Naive thymus-derived CD8-positive, alpha-beta T cell (primary cell): Measurements from ENCODE around the gene NES. TPM values are rescaled to one million over a fixed set of nuclear protein-coding genes. Genes with fewer than 3 reads are reported as not detected.
A peak's percentile ranks its signal among the peaks of the same experiment; 100 is the strongest.

Source experiments
- ATAC-seq, 2 donors: fragments of 150-1000 bp; cut with Tn5 transposase in 1 of 2; sonication (Bioruptor Pico), chemical (Tn5 transposase) in 1 of 2; 1 replicate in 1 of 2; 2 replicates in 1 of 2; pipeline ENCODE4 v1.10.0; 2021; ENCODE audit warnings: mild to moderate bottlenecking in 2 of 2, moderate library complexity in 2 of 2
- POLR2A ChIA-PET: fragments of 350-600 bp; sonication (Branson Sonifier 250); formaldehyde crosslinking; loops from one replicate; lab custom pipeline; 2021; ENCODE audit warnings: antibody characterized with exemption; lab: Charles Lee
- DNase-seq, 10 donors: peaks; one replicate each; pipeline versions ENCODE4 v3.0.0 to v3.0.0-alpha.2; 2020 to 2022
- H3K27ac Mint-ChIP-seq, 10 donors: one replicate each; pipeline ENCODE4 v1.8.0; 2020 to 2022; ENCODE audit warnings: mild to moderate bottlenecking in 10 of 10, mixed read lengths in 10 of 10, moderate library complexity in 4 of 10, inconsistent platforms in 1 of 10
- H3K27me3 Mint-ChIP-seq, 5 donors: one replicate each; pipeline ENCODE4 v1.8.0; 2021 to 2022; ENCODE audit warnings: mixed read lengths in 5 of 5
- H3K36me3 Mint-ChIP-seq, 3 donors: one replicate each; pipeline ENCODE4 v1.8.0; 2020 to 2022; ENCODE audit warnings: mixed read lengths in 3 of 3, mild to moderate bottlenecking in 2 of 3, inconsistent platforms in 1 of 3
- H3K4me1 Mint-ChIP-seq, 4 donors: one replicate each; pipeline ENCODE4 v1.8.0; 2021 to 2022; ENCODE audit warnings: mixed read lengths in 4 of 4
- H3K4me3 Mint-ChIP-seq, 10 donors: one replicate each; pipeline ENCODE4 v1.8.0; 2020 to 2022; ENCODE audit warnings: mild to moderate bottlenecking in 10 of 10, mixed read lengths in 10 of 10, moderate library complexity in 6 of 10, inconsistent platforms in 1 of 10
- H3K9me3 Mint-ChIP-seq, 9 donors: one replicate each; pipeline ENCODE4 v1.8.0; 2020 to 2022; ENCODE audit warnings: mixed read lengths in 9 of 9, mild to moderate bottlenecking in 3 of 9, inconsistent platforms in 1 of 9, moderate library complexity in 1 of 9
- polyA plus RNA-seq, 3 donors: library from polyadenylated mRNA; unstranded; fragments of 300-500 nt; fragmentation: Illumina TruSeq; gene quantifications; one replicate each; pipeline ENCODE4 v1.2.3, GENCODE V29; 2021
- total RNA-seq, 8 experiments: library from RNA in 2 of 8; stranded (reverse) in 2 of 8; gene quantifications; one replicate each; pipeline ENCODE4 v1.2.3 and lab custom pipeline; 2021 to 2026

NES gene
- total and polyA plus RNA-seq, 5 experiments from 2014 or later = not detected

- ATAC-seq (no peak), DNase-seq (no peak)
- H3K27me3 Mint-ChIP-seq = peaks cover 36 to 49% (median 46%) of the 10 kb centered on the region in 5 donors
- H3K4me1 Mint-ChIP-seq = peaks cover 31 to 60% (median 56%) of the 10 kb centered on the region in 4 donors
- H3K36me3 Mint-ChIP-seq = peaks cover 0 to 2% (median 0%) of the 10 kb centered on the region in 3 donors
- no peaks in the 10 kb centered on the region for H3K9me3 Mint-ChIP-seq
- POLR2A ChIA-PET = interaction anchor here (1.3 kb wide), 1 partner anchor 70 kb away, joined by 3 read pairs; the partner anchor contains the start of genes ISG20L2 and METTL25B
- peak overlapping the region in 5 of 10 donors; percentile 33 to 88 (median 72) for H3K27ac Mint-ChIP-seq
- H3K4me3 Mint-ChIP-seq = peak overlapping the region; percentile 71 to 90 (median 82)
Measured at GRCh38 chr1:156657741-156658319, 19.4 kb downstream of the NES start.

DNA sequence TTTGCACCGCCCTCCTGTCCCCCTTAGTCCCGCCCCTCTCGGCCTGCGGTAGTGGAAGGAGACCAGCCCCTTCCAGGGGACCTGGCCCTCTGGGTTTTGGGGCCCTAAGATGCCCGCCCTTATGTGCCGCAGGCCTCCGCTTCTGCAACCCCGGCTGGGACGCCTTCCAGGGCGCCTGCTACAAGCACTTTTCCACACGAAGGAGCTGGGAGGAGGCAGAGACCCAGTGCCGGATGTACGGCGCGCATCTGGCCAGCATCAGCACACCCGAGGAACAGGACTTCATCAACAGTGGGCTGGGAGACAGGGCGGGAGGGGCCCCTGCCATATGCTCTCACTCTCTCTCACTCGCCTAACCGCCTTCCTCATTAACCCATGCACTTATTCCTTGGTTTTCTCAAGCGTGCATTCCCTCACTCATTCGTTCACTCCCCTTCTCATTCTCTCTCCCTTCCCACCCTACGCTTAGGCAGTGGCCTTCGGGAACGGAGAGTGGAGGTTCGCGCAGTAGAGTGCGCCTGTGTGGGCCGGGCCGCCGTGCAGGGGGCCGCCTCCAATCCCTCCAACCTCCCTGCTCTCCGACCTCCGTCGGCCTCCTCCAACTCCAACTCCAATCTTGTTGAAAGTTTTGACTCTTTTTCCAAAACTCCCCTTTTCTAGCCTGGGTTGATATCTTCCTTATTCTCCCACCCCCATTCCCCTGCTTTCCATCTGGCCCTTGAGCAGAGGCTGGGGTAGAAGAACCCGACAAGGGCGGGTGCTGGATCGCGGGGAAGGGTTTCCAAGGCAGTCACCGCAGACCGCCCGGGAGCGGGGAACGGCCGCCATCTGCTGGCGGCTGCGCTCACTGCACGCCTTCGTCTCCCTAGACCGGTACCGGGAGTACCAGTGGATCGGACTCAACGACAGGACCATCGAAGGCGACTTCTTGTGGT lies 20.1 kb downstream of the NES start:
- peaks cover 38 to 57% (median 50%) of the 10 kb centered on the region in 5 donors for H3K27me3 Mint-ChIP-seq
- peaks cover 0 to 2% (median 0%) of the 10 kb centered on the region in 3 donors for H3K36me3 Mint-ChIP-seq
- peaks cover 32 to 56% (median 51%) of the 10 kb centered on the region in 4 donors for H3K4me1 Mint-ChIP-seq
- peak overlapping the region; percentile 71 to 90 (median 82) for H3K4me3 Mint-ChIP-seq
- peak overlapping the region in 6 of 10 donors; percentile 33 to 88 (median 68) for H3K27ac Mint-ChIP-seq
- H3K9me3 Mint-ChIP-seq = no peaks in the 10 kb centered on the region
- POLR2A ChIA-PET = interaction anchor here (1.3 kb wide), 1 partner anchor 71 kb away, joined by 3 read pairs; the partner anchor contains the start of genes ISG20L2 and METTL25B
- DNase-seq (peak; percentile 49 to 78 (median 71)), ATAC-seq (peak; percentile 50 to 68)

- Mint-ChIP-seq H3K36me3 (peaks cover 0 to 2% (median 0%) of the 10 kb centered on the region in 3 donors), H3K27me3 (peaks cover 41 to 67% (median 55%) of the 10 kb centered on the region in 5 donors), H3K4me3 (peak overlapping the region in 7 of 10 donors; percentile 24 to 84 (median 80)), H3K27ac (peak overlapping the region in 2 of 10 donors; percentile 33 to 48), H3K9me3 (no peaks in the 10 kb centered on the region), H3K4me1 (peaks cover 28 to 47% (median 42%) of the 10 kb centered on the region in 4 donors)
- DNase-seq (no peak), ATAC-seq (no peak)
- POLR2A ChIA-PET = no interaction called here
Measured at GRCh38 chr1:156655904-156656516, 21.2 kb downstream of the NES start.

- ATAC-seq = no peak
- no peaks in the 10 kb centered on the region for H3K9me3 Mint-ChIP-seq
- DNase-seq = peak in 1 of 10 donors; percentile 50
- H3K27ac Mint-ChIP-seq = peak overlapping the region in 1 of 10 donors; percentile 48
- POLR2A ChIA-PET = interaction anchor here (0.6 kb wide), 1 partner anchor 86 kb away, joined by 3 read pairs; no protein-coding TSS in a partner anchor
- H3K27me3 Mint-ChIP-seq = peaks cover 43 to 74% (median 57%) of the 10 kb centered on the region in 5 donors
- H3K36me3 Mint-ChIP-seq = peaks cover 0 to 2% (median 0%) of the 10 kb centered on the region in 3 donors
- peaks cover 23 to 40% (median 36%) of the 10 kb centered on the region in 4 donors for H3K4me1 Mint-ChIP-seq
- peak overlapping the region in 4 of 10 donors; percentile 25 to 65 (median 44) for H3K4me3 Mint-ChIP-seq
Measured at GRCh38 chr1:156655151-156655903, 21.9 kb downstream of the NES start.

DNA sequence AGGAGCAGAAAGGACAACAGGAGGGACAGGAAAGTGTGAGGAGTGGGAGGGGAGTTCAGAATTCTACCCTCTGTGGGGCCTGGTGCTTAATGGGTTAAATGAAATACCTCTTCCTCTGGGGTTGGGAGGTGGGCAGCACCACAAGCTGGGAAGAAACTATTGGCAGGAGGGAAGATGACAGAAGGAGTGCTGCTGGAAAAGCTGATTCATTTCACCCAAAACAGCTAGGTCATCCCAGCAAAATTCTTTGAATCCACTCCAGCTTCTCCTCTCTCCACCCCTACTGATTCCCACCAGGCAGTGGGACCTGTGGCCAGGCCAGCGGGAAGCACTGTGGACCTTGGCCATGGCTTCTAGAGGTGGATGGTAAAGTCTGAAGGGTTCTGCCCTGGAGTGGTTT lies 22.5 kb downstream of the NES start:
- Mint-ChIP-seq H3K27me3 (peaks cover 44 to 80% (median 60%) of the 10 kb centered on the region in 5 donors), H3K9me3 (no peaks in the 10 kb centered on the region), H3K27ac (no peak overlapping the region), H3K36me3 (peaks cover 0 to 2% (median 0%) of the 10 kb centered on the region in 3 donors), H3K4me1 (peaks cover 18 to 34% (median 30%) of the 10 kb centered on the region in 4 donors), H3K4me3 (no peak overlapping the region)
- DNase-seq = no peak
- POLR2A ChIA-PET = interaction anchor here (0.6 kb wide), 1 partner anchor 85 kb away, joined by 3 read pairs; no protein-coding TSS in a partner anchor
- ATAC-seq = no peak

- Mint-ChIP-seq H3K4me1 (peaks cover 12 to 20% (median 17%) of the 10 kb centered on the region in 4 donors), H3K27me3 (peaks cover 49 to 98% (median 69%) of the 10 kb centered on the region in 5 donors), H3K36me3 (peaks cover 0 to 2% (median 0%) of the 10 kb centered on the region in 3 donors), H3K9me3 (no peaks in the 10 kb centered on the region), H3K4me3 (no peak overlapping the region), H3K27ac (no peak overlapping the region)
- DNase-seq (peak in 1 of 10 donors; percentile 34), ATAC-seq (no peak)
- POLR2A ChIA-PET = no interaction called here
Measured at GRCh38 chr1:156652992-156653355, 24.2 kb downstream of the NES start.

DNA sequence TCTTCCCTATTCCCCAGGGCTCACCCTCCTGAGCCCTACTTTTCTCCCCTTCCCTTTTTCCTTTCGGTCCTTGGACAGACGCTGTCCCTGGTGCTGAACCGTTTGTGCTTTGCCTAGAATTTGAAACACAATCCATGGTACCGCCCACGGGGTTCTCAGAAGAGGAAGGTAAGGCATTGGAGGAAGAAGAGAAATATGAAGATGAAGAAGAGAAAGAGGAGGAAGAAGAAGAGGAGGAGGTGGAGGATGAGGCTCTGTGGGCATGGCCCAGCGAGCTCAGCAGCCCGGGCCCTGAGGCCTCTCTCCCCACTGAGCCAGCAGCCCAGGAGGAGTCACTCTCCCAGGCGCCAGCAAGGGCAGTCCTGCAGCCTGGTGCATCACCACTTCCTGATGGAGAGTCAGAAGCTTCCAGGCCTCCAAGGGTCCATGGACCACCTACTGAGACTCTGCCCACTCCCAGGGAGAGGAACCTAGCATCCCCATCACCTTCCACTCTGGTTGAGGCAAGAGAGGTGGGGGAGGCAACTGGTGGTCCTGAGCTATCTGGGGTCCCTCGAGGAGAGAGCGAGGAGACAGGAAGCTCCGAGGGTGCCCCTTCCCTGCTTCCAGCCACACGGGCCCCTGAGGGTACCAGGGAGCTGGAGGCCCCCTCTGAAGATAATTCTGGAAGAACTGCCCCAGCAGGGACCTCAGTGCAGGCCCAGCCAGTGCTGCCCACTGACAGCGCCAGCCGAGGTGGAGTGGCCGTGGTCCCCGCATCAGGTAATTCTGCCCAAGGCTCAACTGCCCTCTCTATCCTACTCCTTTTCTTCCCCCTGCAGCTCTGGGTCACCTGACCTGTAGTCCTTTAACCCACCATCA lies 24.8 kb downstream of the NES start:
- Mint-ChIP-seq H3K27ac (peak overlapping the region in 1 of 10 donors; percentile 71), H3K4me3 (no peak overlapping the region), H3K36me3 (peaks cover 0 to 2% (median 0%) of the 10 kb centered on the region in 3 donors), H3K9me3 (no peaks in the 10 kb centered on the region), H3K27me3 (peaks cover 48 to 100% (median 73%) of the 10 kb centered on the region in 5 donors), H3K4me1 (peaks cover 8 to 15% (median 12%) of the 10 kb centered on the region in 4 donors)
- POLR2A ChIA-PET = no interaction called here
- no peak for ATAC-seq
- DNase-seq = peak in 1 of 10 donors; percentile 45

- POLR2A ChIA-PET = no interaction called here
- ATAC-seq (no peak), DNase-seq (peak in 1 of 10 donors; percentile 7)
- Mint-ChIP-seq H3K4me1 (peaks cover 1 to 8% (median 2%) of the 10 kb centered on the region in 4 donors), H3K36me3 (peaks cover 0 to 3% (median 0%) of the 10 kb centered on the region in 3 donors), H3K27me3 (peaks cover 41 to 99% (median 72%) of the 10 kb centered on the region in 5 donors), H3K4me3 (no peak overlapping the region), H3K9me3 (no peaks in the 10 kb centered on the region), H3K27ac (no peak overlapping the region)
Measured at GRCh38 chr1:156648951-156649350, 28.3 kb downstream of the NES start.

- ATAC-seq (no peak), DNase-seq (peak in 1 of 10 donors; percentile 23)
- Mint-ChIP-seq H3K36me3 (peaks cover 0 to 3% (median 0%) of the 10 kb centered on the region in 3 donors), H3K4me3 (no peak overlapping the region), H3K4me1 (peaks cover 5 to 13% (median 6%) of the 10 kb centered on the region in 4 donors), H3K27ac (no peak overlapping the region), H3K9me3 (no peaks in the 10 kb centered on the region), H3K27me3 (peaks cover 41 to 99% (median 72%) of the 10 kb centered on the region in 5 donors)
- POLR2A ChIA-PET = no interaction called here
Measured at GRCh38 chr1:156648496-156648895, 28.7 kb downstream of the NES start.

DNA sequence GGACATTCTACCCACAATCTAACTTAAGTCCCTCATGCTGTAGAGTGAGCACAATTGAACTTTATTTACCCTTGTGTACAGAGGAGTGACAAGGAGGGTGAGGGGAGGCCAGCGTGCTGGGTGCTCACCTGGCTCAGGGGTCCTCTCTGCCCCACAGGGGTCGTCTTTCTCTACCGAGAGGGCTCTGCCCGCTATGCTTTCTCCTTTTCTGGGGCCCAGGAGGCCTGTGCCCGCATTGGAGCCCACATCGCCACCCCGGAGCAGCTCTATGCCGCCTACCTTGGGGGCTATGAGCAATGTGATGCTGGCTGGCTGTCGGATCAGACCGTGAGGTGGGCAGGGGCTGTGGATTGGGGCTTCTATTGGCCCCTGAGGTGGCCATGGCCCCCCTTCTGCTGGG lies 29.9 kb downstream of the NES start:
- H3K9me3 Mint-ChIP-seq = no peaks in the 10 kb centered on the region
- DNase-seq (peak in 1 of 10 donors; percentile 10), ATAC-seq (no peak)
- no peak overlapping the region for H3K4me3 Mint-ChIP-seq
- peaks cover 40 to 99% (median 70%) of the 10 kb centered on the region in 5 donors for H3K27me3 Mint-ChIP-seq
- POLR2A ChIA-PET = no interaction called here
- peaks cover 11 to 24% (median 18%) of the 10 kb centered on the region in 4 donors for H3K4me1 Mint-ChIP-seq
- H3K36me3 Mint-ChIP-seq = peaks cover 0 to 5% (median 0%) of the 10 kb centered on the region in 3 donors
- H3K27ac Mint-ChIP-seq = no peak overlapping the region
